ENCODE data around the gene HBD.

HBD gene

GRCh38 chr11:5265832-5266231, 31.5 kb upstream of the HBD start (continued):
- no peak for TF ChIP-seq ZNF37A (tag by site-specific recombination; IDR thresholded peaks at IDR 0.05)
- no peak for TF ChIP-seq ZBTB21 (tag by site-specific recombination; IDR thresholded peaks at IDR 0.05)
- no peak for TF ChIP-seq ZNF629 (tag by site-specific recombination; IDR thresholded peaks at IDR 0.05)
- TF ChIP-seq ZNF777 (tag by site-specific recombination; IDR thresholded peaks at IDR 0.05; ENCODE audit: borderline replicate concordance) = no peak
- no peak for TF ChIP-seq ZNF121 (tag by site-specific recombination; IDR thresholded peaks at IDR 0.05)
- TF ChIP-seq ZNF394 (tag by site-specific recombination; IDR thresholded peaks at IDR 0.05; ENCODE audit: borderline replicate concordance) = no peak
- no peak for TF ChIP-seq KLF8 (tag by site-specific recombination; IDR thresholded peaks at IDR 0.05)
- TF ChIP-seq ZNF623 (tag by site-specific recombination; IDR thresholded peaks at IDR 0.05) = no peak

DNA sequence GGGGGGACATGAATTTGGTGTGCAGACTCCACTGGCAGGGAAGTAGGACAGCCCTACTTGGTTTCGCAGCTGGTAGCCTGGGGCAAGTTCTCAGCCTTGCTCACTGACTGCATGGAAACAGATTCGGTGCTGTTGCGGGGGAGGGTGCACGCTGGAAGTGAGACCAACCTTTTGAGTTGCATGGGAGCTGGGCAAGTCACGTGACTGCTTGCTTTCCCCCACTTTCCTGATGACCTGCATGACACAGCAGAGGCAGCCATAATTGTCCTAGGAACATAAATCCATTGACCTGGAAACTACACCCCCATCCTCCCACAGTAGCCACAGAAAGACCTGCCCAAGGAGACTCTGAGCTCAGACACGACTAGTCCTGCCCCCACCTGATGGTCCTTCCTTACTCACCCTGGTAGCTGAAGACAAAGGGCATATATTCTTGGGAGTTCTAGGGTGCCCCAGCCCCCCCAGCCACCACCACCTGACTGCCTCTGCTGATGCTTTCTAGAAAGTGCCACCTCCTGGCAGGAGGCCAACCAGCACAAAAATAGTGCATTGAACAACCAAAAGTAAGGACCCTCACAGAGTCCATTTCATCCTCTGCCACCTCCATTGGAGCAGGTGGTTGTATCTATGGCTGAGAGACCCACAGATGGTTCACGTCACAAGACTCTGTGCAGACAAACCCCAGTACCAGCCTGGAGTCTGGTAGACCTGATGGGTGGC, 24.4 kb upstream of the HBD start:
- no peaks in the 10 kb centered on the region for H3K9me3 ChIP-seq (ENCODE audit: control insufficient read depth, insufficient read depth, low read depth, low read length)
- H3K4me3 ChIP-seq (ENCODE audit: low read depth, low read length) = no peak overlapping the region
- POLR2A ChIA-PET = no interaction called here
- H3K27ac ChIP-seq (ENCODE audit: extremely low read depth, low read depth, low read length) = no peak overlapping the region
- no peaks in the 10 kb centered on the region for H3K36me3 ChIP-seq (ENCODE audit: control insufficient read depth in 2 of 2, insufficient read depth in 1 of 2, low read length in 2 of 2)
- no peaks in the 10 kb centered on the region for H3K4me1 ChIP-seq (ENCODE audit: control insufficient read depth, insufficient read depth, low read length)
- CTCF ChIA-PET = interaction anchor here (1.7 kb wide), 1 partner anchor 32 kb away, joined by 4 read pairs; no protein-coding TSS in a partner anchor
- TF ChIP-seq ZBTB10 (tag by site-specific recombination; IDR thresholded peaks at IDR 0.05) (no peak), ZNF560 (tag by site-specific recombination; IDR thresholded peaks at IDR 0.05; ENCODE audit: borderline replicate concordance) (no peak), ZBTB7A (tag by site-specific recombination; IDR thresholded peaks at IDR 0.05; ENCODE audit: low read depth) (no peak), TRIM28 (IDR thresholded peaks at IDR 0.05; ENCODE audit: borderline replicate concordance, low read length) (no peak), ZNF362 (tag by site-specific recombination; IDR thresholded peaks at IDR 0.05) (no peak), ZNF174 (tag by site-specific recombination; IDR thresholded peaks at IDR 0.05) (no peak), ZNF148 (tag by site-specific recombination; IDR thresholded peaks at IDR 0.05; ENCODE audit: borderline replicate concordance) (no peak), TSHZ1 (tag by site-specific recombination; IDR thresholded peaks at IDR 0.05; ENCODE audit: borderline replicate concordance) (no peak), YY2 (tag by site-specific recombination; IDR thresholded peaks at IDR 0.05) (no peak)
- TF ChIP-seq, protein P1, sequence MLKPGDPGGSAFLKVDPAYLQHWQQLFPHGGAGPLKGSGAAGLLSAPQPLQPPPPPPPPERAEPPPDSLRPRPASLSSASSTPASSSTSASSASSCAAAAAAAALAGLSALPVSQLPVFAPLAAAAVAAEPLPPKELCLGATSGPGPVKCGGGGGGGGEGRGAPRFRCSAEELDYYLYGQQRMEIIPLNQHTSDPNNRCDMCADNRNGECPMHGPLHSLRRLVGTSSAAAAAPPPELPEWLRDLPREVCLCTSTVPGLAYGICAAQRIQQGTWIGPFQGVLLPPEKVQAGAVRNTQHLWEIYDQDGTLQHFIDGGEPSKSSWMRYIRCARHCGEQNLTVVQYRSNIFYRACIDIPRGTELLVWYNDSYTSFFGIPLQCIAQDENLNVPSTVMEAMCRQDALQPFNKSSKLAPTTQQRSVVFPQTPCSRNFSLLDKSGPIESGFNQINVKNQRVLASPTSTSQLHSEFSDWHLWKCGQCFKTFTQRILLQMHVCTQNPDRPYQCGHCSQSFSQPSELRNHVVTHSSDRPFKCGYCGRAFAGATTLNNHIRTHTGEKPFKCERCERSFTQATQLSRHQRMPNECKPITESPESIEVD (tag by site-specific recombination; IDR thresholded peaks at IDR 0.05) = no peak
- TF ChIP-seq, protein P2, sequence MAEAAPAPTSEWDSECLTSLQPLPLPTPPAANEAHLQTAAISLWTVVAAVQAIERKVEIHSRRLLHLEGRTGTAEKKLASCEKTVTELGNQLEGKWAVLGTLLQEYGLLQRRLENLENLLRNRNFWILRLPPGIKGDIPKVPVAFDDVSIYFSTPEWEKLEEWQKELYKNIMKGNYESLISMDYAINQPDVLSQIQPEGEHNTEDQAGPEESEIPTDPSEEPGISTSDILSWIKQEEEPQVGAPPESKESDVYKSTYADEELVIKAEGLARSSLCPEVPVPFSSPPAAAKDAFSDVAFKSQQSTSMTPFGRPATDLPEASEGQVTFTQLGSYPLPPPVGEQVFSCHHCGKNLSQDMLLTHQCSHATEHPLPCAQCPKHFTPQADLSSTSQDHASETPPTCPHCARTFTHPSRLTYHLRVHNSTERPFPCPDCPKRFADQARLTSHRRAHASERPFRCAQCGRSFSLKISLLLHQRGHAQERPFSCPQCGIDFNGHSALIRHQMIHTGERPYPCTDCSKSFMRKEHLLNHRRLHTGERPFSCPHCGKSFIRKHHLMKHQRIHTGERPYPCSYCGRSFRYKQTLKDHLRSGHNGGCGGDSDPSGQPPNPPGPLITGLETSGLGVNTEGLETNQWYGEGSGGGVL (tag by site-specific recombination; IDR thresholded peaks at IDR 0.05) = no peak

All from HEK293 (cell line).